ENCODE results near the gene ZNF532. TPM values are rescaled to one million over a fixed set of nuclear protein-coding genes. Genes with fewer than 3 reads are reported as not detected.

Gene ZNF532
- total RNA-seq, 1 experiment from 2014 or later: 21.1 TPM

DNA sequence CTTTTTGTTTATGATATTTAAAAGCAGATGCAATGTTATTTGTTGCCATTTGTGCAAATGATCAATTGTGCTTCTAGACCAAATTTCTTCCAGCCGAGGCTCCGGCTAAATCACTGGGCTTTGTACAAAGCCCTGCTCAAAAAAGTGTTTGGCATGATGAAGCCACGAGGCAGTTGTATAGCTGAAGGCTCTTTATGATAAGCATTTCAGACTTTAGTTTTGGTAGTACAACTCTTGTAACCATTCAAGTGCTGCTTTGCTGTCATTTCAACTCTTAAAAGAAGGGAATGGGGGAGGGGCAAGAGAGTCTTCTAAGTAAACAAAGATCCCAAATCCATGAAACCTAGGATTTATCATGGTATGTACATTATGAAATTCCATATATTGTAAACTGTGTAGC, 3.3 kb upstream of the ZNF532 start:
- Histone ChIP-seq H3K27me3 (ENCODE audit: insufficient read depth, low read depth) (no peaks in the 10 kb centered on the region), H3K4me3 (no peak overlapping the region), H3K27ac (no peak overlapping the region), H3K36me3 (ENCODE audit: low read depth) (no peaks in the 10 kb centered on the region), H3K4me1 (replicated peaks; ENCODE audit: insufficient read depth) (peaks cover 24% of the 10 kb centered on the region), H3K79me2 (ENCODE audit: low read depth) (no peaks in the 10 kb centered on the region), H3K9me2 (ENCODE audit: insufficient read depth) (no peaks in the 10 kb centered on the region), H3K4me2 (no peak overlapping the region), H4K20me1 (ENCODE audit: insufficient read depth) (no peaks in the 10 kb centered on the region), H2AFZ (no peak overlapping the region), H3K9me3 (ENCODE audit: insufficient read depth, low read depth) (no peaks in the 10 kb centered on the region; the same call in 1 of the 2 replicates), H3F3A (ENCODE audit: insufficient read depth, low read depth) (peaks cover 20% of the 10 kb centered on the region; the same call in 1 of the 2 replicates)
- CTCF ChIA-PET: no interaction called here
- POLR2A ChIA-PET (ENCODE audit: unreplicated experiment): no interaction called here
- TF ChIP-seq EZH2 (IDR thresholded peaks at IDR 0.05; ENCODE audit: low read depth): no peak
- TF ChIP-seq, protein P1, sequence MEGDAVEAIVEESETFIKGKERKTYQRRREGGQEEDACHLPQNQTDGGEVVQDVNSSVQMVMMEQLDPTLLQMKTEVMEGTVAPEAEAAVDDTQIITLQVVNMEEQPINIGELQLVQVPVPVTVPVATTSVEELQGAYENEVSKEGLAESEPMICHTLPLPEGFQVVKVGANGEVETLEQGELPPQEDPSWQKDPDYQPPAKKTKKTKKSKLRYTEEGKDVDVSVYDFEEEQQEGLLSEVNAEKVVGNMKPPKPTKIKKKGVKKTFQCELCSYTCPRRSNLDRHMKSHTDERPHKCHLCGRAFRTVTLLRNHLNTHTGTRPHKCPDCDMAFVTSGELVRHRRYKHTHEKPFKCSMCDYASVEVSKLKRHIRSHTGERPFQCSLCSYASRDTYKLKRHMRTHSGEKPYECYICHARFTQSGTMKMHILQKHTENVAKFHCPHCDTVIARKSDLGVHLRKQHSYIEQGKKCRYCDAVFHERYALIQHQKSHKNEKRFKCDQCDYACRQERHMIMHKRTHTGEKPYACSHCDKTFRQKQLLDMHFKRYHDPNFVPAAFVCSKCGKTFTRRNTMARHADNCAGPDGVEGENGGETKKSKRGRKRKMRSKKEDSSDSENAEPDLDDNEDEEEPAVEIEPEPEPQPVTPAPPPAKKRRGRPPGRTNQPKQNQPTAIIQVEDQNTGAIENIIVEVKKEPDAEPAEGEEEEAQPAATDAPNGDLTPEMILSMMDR (conservative IDR thresholded peaks at IDR 0.05): no peak
- no peak for DNase-seq
- BruUV-seq (replicated peaks): no TSS peak
- intact Hi-C loops (cut with micrococcal nuclease; ENCODE audit: unreplicated experiment): no loop called here

DNA sequence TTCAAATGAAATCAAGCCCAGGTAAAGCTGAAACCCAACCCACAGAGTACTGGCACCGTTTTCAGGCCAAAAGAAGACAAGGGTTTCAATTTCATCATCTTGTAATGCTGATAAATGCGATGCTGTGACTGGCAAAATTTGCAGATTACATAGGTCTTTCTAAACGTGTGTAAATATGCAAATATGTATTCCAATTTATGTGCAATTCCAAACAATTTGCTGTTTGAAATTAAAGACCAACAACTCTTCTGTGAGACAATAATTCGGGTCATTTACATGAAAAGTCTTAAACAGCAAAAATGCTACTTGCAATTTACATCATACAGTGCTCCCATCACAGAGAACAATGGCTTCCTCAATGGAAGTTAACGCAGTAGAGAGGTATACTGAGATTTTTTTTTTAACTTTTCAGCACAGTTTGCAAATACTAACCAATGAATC, 2.8 kb upstream of the ZNF532 start:
- intact Hi-C loops (cut with micrococcal nuclease; ENCODE audit: unreplicated experiment): loop anchor here (2.0 kb wide), 1 partner anchor 77 kb away; no protein-coding TSS in a partner anchor
- Histone ChIP-seq H3K79me2 (ENCODE audit: low read depth) (no peaks in the 10 kb centered on the region), H3K9me2 (ENCODE audit: insufficient read depth) (no peaks in the 10 kb centered on the region), H2AFZ (no peak overlapping the region), H3F3A (ENCODE audit: insufficient read depth, low read depth) (peaks cover 15% of the 10 kb centered on the region; the same call in 1 of the 2 replicates), H3K27ac (no peak overlapping the region), H3K4me3 (peak overlapping the region; percentile 63; the same call in 1 of the 2 replicates), H3K4me2 (peak overlapping the region; percentile 87), H3K4me1 (replicated peaks; ENCODE audit: insufficient read depth) (peaks cover 19% of the 10 kb centered on the region), H3K9me3 (ENCODE audit: insufficient read depth, low read depth) (no peaks in the 10 kb centered on the region; the same call in 1 of the 2 replicates), H4K20me1 (ENCODE audit: insufficient read depth) (no peaks in the 10 kb centered on the region), H3K36me3 (ENCODE audit: low read depth) (no peaks in the 10 kb centered on the region), H3K27me3 (ENCODE audit: insufficient read depth, low read depth) (no peaks in the 10 kb centered on the region)
- BruUV-seq (replicated peaks): no TSS peak
- TF ChIP-seq, protein P1 (conservative IDR thresholded peaks at IDR 0.05): no peak
- no peak for TF ChIP-seq EZH2 (IDR thresholded peaks at IDR 0.05; ENCODE audit: low read depth)
- no peak for DNase-seq
- POLR2A ChIA-PET (ENCODE audit: unreplicated experiment): no interaction called here
- CTCF ChIA-PET: no interaction called here

DNA sequence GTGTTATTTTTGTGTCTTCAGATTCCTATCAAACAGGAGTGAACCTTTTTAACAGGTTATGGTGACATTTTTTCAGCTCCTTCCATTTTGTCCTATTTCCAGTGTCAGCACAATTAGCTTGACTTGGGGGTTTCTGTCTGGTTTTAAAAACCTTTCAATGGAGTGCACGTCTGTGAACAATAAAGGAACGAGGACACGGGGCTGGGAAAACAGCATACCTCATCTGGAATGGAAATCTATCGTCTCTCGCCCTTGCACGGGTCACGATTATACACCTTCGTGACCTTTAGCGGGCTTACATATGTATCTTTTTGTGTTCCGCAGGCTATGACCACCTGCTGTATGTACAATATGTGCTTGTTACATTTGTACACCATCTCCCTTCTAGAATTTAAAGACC, 2.3 kb upstream of the ZNF532 start:
- no peaks in the 10 kb centered on the region for H4K20me1 ChIP-seq (ENCODE audit: insufficient read depth)
- intact Hi-C loops (cut with micrococcal nuclease; ENCODE audit: unreplicated experiment): loop anchor here (2.0 kb wide), 1 partner anchor 78 kb away; no protein-coding TSS in a partner anchor
- no peaks in the 10 kb centered on the region for H3K36me3 ChIP-seq (ENCODE audit: low read depth)
- H3K79me2 ChIP-seq (ENCODE audit: low read depth): no peaks in the 10 kb centered on the region
- no TSS peak for BruUV-seq (replicated peaks)
- H3K9me2 ChIP-seq (ENCODE audit: insufficient read depth): no peaks in the 10 kb centered on the region
- DNase-seq: no peak
- no peak overlapping the region; the same call in 1 of the 2 replicates for H3K27ac ChIP-seq
- H3F3A ChIP-seq (ENCODE audit: insufficient read depth, low read depth): peaks cover 10% of the 10 kb centered on the region; the same call in 1 of the 2 replicates
- ChIA-PET CTCF (no interaction called here), POLR2A (ENCODE audit: unreplicated experiment) (no interaction called here)
- H3K4me1 ChIP-seq (replicated peaks; ENCODE audit: insufficient read depth): peaks cover 14% of the 10 kb centered on the region
- peak overlapping the region; percentile 63 for H3K4me3 ChIP-seq
- no peaks in the 10 kb centered on the region for H3K27me3 ChIP-seq (ENCODE audit: insufficient read depth, low read depth)
- peak overlapping the region; percentile 90 for H2AFZ ChIP-seq
- H3K9me3 ChIP-seq (ENCODE audit: insufficient read depth, low read depth): no peaks in the 10 kb centered on the region
- peak overlapping the region; percentile 87 for H3K4me2 ChIP-seq
- no peak for TF ChIP-seq EZH2 (IDR thresholded peaks at IDR 0.05; ENCODE audit: low read depth)
- TF ChIP-seq, protein P1 (conservative IDR thresholded peaks at IDR 0.05): no peak
